HEK293T (cell line): ENCODE measurements around the gene KCND2.

ENCODE experiments used
- CTCF ChIA-PET: fragments of 350-600 bp; formaldehyde crosslinking; extraction: SDS; loops from one replicate; lab custom pipeline; 2021; ENCODE audit warnings: antibody characterized with exemption, inconsistent platforms; lab: Yijun Ruan, JAX
- POLR2A ChIA-PET: fragments of 350-600 bp; formaldehyde crosslinking; extraction: SDS; loops from one replicate; lab custom pipeline; 2020; ENCODE audit warnings: antibody characterized with exemption, inconsistent platforms; lab: Yijun Ruan, JAX
- DNase-seq: peaks from one replicate; pipeline ENCODE4 v3.0.0; 2012; ENCODE audit warnings: mixed read lengths; ENCODE audit errors: extremely low spot score
- ARNT ChIP-seq: fragments of 450-650 bp; IDR thresholded peaks from 2 replicates; pipeline ENCODE4 v1.6.1; 2017; ENCODE audit warnings: mild to moderate bottlenecking
- BHLHE40 ChIP-seq: fragments of 450-650 bp; IDR thresholded peaks from 2 replicates; pipeline ENCODE4 v1.6.1; 2016; ENCODE audit warnings: mild to moderate bottlenecking, moderate library complexity, borderline replicate concordance
- CTBP1 ChIP-seq: fragments of 450-650 bp; IDR thresholded peaks from 2 replicates; pipeline ENCODE4 v1.6.1; 2016; ENCODE audit warnings: borderline replicate concordance
- ELF4 ChIP-seq: fragments of 450-650 bp; IDR thresholded peaks from 2 replicates; pipeline ENCODE4 v1.6.1; 2017; ENCODE audit warnings: antibody characterized with exemption
- FOXA1 ChIP-seq: fragments of 450-650 bp; IDR thresholded peaks from 2 replicates; pipeline ENCODE4 v1.6.1; 2016; ENCODE audit warnings: mild to moderate bottlenecking
- FOXK2 ChIP-seq: fragments of 450-650 bp; IDR thresholded peaks from 2 replicates; pipeline ENCODE4 v1.6.1; 2016; ENCODE audit warnings: mild to moderate bottlenecking
- FOXM1 ChIP-seq: fragments of 450-650 bp; IDR thresholded peaks from 2 replicates; pipeline ENCODE4 v1.6.1; 2017; ENCODE audit warnings: mild to moderate bottlenecking, borderline replicate concordance
- HDGF ChIP-seq: fragments of 450-650 bp; IDR thresholded peaks from 2 replicates; pipeline ENCODE4 v1.6.1; 2017; ENCODE audit warnings: antibody characterized with exemption, borderline replicate concordance
- L3MBTL2 ChIP-seq: fragments of 450-650 bp; conservative IDR thresholded peaks from 2 replicates; pipeline ENCODE4 v1.6.1; 2016; ENCODE audit warnings: mild to moderate bottlenecking
- LEF1 ChIP-seq: fragments of 450-650 bp; IDR thresholded peaks from 2 replicates; pipeline ENCODE4 v1.6.1; 2017; ENCODE audit warnings: mild to moderate bottlenecking, borderline replicate concordance
- NFRKB ChIP-seq: fragments of 450-650 bp; IDR thresholded peaks from 2 replicates; pipeline ENCODE4 v1.6.1; 2016; ENCODE audit warnings: mild to moderate bottlenecking, moderate library complexity
- SP1 ChIP-seq: fragments of 450-650 bp; IDR thresholded peaks from 2 replicates; pipeline ENCODE4 v1.6.1; 2017
- SUZ12 ChIP-seq: fragments of 450-650 bp; IDR thresholded peaks from 2 replicates; pipeline ENCODE4 v1.6.1; 2016; ENCODE audit warnings: mild to moderate bottlenecking
- TARDBP ChIP-seq: fragments of 450-650 bp; IDR thresholded peaks from 2 replicates; pipeline ENCODE4 v1.6.1; 2016
- ZNF384 ChIP-seq: fragments of 450-650 bp; IDR thresholded peaks from 2 replicates; pipeline ENCODE4 v1.6.1; 2016
- TF ChIP-seq, protein P1 (sequence below): fragments of 450-650 bp; IDR thresholded peaks from 2 replicates; pipeline ENCODE4 v1.6.1; 2016

KCND2 gene

DNA sequence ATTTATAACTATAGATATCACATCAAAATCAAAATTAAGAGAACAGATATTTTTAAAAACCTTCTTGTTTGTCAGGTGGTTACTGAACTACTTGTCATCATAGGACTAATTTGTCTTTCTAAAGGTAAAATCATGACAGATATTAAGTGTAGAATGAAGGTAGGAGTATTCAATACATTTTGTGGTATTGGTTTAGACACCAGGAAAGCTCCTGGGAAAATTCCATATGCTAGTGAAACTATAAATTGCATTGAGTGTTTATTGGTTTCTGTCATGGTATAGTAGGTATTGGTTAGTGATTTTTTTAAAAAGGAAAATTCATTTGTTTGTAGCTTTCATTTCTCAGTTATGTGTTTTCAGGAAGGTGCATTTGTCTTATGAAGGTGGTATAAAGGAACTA is 132.7 kb downstream of the KCND2 start:
- DNase-seq: no peak
- ChIA-PET POLR2A (no interaction called here), CTCF (no interaction called here)
- TF ChIP-seq BHLHE40: no peak
- TF ChIP-seq TARDBP: no peak

DNA sequence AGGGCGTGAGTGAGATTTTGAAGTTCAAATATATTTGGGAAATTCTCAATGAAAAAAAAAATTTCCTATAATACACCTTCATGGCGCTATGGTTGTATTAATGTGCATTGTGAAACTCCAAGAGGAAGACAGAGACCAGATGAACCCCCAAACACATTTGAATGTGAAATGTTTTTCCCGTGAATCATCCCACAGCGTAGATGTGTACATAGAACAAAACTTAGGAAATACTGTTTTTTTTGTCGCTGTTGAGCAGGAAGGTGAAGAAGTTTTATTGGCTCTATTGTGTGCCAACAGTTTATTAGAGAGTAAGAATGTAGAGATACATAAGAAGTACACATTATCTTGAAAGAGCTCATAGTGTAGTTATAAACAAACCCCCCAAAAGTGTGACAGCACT is 134.0 kb downstream of the KCND2 start:
- ChIA-PET CTCF (no interaction called here), POLR2A (no interaction called here)
- no peak for DNase-seq
- no peak for TF ChIP-seq ZNF384

DNA sequence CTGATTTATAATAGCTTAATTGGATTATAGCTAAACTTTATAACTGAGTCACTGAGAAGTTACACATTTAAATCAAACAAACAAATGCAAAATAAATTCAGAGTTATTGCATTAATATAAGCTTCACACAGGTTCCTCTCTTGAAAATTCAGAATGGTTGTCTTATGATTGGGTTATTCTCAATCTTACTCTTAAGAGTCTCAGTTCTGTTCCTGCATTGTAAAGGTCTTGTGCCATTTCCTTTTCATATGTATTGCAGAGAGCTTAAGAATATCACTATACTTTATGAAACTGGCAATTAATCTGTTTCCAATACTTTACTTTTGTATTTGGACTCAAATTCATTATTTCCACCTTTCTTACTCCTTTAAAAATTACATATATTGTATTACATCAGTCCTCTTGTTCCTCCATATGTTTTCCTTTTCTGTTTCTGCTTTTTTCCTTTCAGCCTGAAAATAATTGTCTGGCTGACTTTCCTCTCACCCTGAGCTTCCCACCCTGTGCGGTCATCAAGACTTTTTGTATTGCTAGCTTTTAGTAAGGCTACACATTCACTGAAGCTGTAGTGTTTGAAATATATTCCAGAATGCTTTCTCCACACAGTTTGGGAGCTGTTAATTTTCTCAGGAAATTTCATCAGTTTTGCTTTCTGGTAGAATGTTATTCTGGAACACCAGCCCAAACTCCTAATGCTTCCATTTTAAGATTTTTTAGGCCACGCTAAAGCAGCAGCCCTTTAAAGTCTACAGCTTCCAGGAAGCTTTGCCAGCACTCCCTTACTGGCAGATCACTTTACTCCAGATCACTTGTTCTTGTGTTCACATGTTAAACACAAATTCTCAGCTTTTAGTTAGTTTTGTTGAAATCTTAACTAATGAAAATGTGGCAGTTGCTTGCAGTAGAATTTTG is 139.4 kb downstream of the KCND2 start:
- CTCF ChIA-PET: no interaction called here
- no peak for TF ChIP-seq SP1
- TF ChIP-seq FOXM1: no peak
- TF ChIP-seq LEF1: no peak
- no peak for TF ChIP-seq FOXA1
- TF ChIP-seq FOXK2: no peak
- POLR2A ChIA-PET: no interaction called here
- DNase-seq: no peak

DNA sequence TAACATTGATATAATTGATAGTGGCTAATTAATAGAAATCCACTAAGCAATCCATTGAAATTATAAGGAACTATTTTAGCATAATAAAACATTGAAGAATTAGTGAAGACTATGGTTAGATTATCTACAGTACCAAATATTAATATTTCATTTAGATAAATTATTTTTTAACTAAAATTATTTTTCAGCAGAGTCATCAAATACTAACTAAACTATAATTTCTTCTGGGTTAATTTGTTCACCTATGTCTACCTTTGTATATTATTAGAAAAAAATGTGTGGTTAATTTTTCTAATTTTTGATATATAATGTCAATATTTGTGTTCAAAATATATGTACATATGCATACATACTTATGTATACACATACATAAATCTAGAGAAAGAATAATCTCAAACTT is 140.2 kb downstream of the KCND2 start:
- ChIA-PET CTCF (no interaction called here), POLR2A (no interaction called here)
- no peak for DNase-seq
- TF ChIP-seq TARDBP: no peak

DNA sequence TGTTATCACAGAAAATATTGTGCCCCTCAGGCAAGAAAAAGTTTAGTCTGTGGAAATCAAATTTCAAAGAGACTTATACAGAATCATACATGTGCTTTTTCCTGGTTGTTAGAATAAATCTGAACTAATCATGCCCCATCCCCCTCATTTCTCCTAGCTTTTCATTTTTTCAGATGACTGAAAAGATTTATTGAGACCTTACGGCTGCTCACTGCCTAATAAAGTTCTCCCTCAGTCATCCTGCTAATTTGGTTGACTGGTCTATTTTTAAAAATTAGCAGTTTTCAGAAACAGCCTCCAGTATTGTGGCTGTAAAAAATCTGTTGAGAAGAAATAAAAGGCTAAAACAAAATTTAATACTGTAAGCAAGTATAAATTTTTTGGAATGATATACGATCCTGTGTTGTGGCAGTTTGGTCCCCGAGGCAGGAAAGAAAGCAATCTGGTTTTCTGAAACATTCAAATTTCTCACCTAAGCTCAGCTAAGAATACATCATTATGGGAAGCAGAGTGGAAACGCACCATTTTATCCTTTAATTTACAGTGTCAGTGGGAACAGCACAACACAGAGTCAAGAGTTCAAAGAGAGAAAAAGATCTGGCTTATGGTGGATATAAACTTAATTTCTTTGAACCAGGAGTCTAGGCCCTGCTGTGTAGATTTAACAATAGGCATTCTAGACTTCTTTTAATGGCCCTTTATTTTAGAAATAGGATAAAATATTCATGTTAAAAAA is 144.4 kb downstream of the KCND2 start:
- TF ChIP-seq SUZ12: no peak
- TF ChIP-seq, protein P1, sequence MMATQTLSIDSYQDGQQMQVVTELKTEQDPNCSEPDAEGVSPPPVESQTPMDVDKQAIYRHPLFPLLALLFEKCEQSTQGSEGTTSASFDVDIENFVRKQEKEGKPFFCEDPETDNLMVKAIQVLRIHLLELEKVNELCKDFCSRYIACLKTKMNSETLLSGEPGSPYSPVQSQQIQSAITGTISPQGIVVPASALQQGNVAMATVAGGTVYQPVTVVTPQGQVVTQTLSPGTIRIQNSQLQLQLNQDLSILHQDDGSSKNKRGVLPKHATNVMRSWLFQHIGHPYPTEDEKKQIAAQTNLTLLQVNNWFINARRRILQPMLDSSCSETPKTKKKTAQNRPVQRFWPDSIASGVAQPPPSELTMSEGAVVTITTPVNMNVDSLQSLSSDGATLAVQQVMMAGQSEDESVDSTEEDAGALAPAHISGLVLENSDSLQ: no peak
- TF ChIP-seq NFRKB: no peak
- no peak for TF ChIP-seq HDGF
- TF ChIP-seq FOXA1: no peak
- TF ChIP-seq BHLHE40: no peak
- TF ChIP-seq SP1: no peak
- no peak for DNase-seq
- ChIA-PET POLR2A (no interaction called here), CTCF (no interaction called here)

DNA sequence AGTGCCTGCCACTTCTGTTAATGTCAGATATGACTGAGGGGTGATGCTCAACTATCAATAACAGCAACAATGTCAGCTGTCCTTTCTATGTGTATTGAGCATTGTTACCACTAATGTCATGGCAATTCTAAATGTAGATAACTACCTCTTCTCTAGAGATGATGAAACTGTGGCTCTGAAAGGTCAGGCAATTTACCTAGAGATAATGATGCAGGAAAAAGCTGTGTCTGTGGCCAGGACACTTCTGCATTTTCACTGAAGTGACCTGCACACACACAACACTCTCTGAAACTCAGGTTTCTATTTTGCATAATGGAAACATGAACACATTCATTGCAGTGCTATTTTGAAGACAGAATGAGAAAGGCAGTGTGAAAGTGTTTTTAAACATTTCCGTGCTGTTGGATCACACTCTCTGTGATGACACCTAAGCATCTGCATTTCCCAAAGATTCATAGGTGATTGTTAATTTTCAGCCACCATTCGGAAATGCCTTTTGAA is 148.2 kb downstream of the KCND2 start:
- TF ChIP-seq, protein P1: no peak
- TF ChIP-seq HDGF (no peak), FOXA1 (no peak), FOXM1 (no peak), BHLHE40 (no peak)
- ChIA-PET POLR2A (no interaction called here), CTCF (no interaction called here)
- DNase-seq: no peak

DNA sequence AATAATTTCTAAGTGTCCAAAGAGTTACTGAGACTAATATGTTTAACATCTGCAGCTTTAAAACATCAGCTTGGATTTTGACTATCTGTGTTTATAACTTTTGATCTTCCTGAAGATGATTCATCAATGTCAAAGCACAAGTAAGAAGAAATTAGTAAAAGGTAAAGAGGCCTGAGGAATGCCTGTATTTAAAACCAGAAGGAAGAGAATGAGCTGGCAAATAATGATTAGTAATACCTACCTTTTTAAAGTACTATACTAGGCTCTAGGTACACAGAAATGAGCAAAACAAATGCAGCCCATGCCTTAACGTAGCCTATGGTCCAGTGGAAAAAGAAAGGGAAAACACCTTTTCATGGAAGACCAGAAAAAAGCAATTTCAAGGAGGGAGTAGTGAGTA is 158.0 kb downstream of the KCND2 start:
- CTCF ChIA-PET: no interaction called here
- no peak for TF ChIP-seq NFRKB
- no peak for TF ChIP-seq BHLHE40
- no peak for TF ChIP-seq L3MBTL2
- TF ChIP-seq ELF4: no peak
- no peak for TF ChIP-seq HDGF
- TF ChIP-seq FOXA1: no peak
- no peak for TF ChIP-seq SP1
- TF ChIP-seq, protein P1: no peak
- TF ChIP-seq CTBP1: no peak
- TF ChIP-seq ZNF384: no peak
- TF ChIP-seq FOXK2: no peak
- TF ChIP-seq TARDBP: no peak
- TF ChIP-seq ARNT: no peak
- no peak for TF ChIP-seq SUZ12
- TF ChIP-seq LEF1: no peak
- no peak for TF ChIP-seq FOXM1
- POLR2A ChIA-PET: no interaction called here
- DNase-seq: no peak
